GM18870 (cell line): ENCODE measurements around the gene ACVR1C.
"Not testable (repeated sequence)": the region's sequence is repeated elsewhere in the genome, so short reads cannot be mapped to it uniquely, and the experiment has no call there.

ENCODE experiments used
- ATAC-seq: cut with Tn5 transposase; IDR thresholded peaks from one replicate; pipeline ENCODE4 v1.9.1; 2021; ENCODE audit warnings: moderate library complexity; ENCODE audit not compliant: unreplicated experiment

Gene ACVR1C

GRCh38 chr2:157587576-157587975 is 41.1 kb downstream of the ACVR1C start:
- no peak for ATAC-seq

- ATAC-seq: no peak
These were observed 54.5 kb downstream of the ACVR1C start for GRCh38 chr2:157574165-157574564.

- no peak for ATAC-seq
These were observed 55.9 kb downstream of the ACVR1C start for GRCh38 chr2:157572725-157573124.

GRCh38 chr2:157566623-157567022 is 62.0 kb downstream of the ACVR1C start:
- ATAC-seq: not testable (repeated sequence)

- ATAC-seq: not testable (repeated sequence)
These were observed 62.6 kb downstream of the ACVR1C start for GRCh38 chr2:157566113-157566512.

- no peak for ATAC-seq
These were observed 63.1 kb downstream of the ACVR1C start for GRCh38 chr2:157565550-157565949.

- ATAC-seq: no peak
These were observed 68.8 kb downstream of the ACVR1C start for GRCh38 chr2:157559890-157560289.

GRCh38 chr2:157559461-157559860 is 69.2 kb downstream of the ACVR1C start:
- ATAC-seq: no peak

- no peak for ATAC-seq
These were observed 69.6 kb downstream of the ACVR1C start for GRCh38 chr2:157559061-157559460.

- ATAC-seq: no peak
These were observed 70.9 kb downstream of the ACVR1C start for GRCh38 chr2:157557770-157558169.

GRCh38 chr2:157540102-157540501 is 88.6 kb downstream of the ACVR1C start:
- ATAC-seq: no peak

- ATAC-seq: no peak
These were observed 90.6 kb downstream of the ACVR1C start for GRCh38 chr2:157538064-157538463.

- ATAC-seq: no peak
These were observed 91.8 kb downstream of the ACVR1C start for GRCh38 chr2:157536815-157537214.

GRCh38 chr2:157528963-157529751 is 99.5 kb downstream of the ACVR1C start:
- ATAC-seq: no peak

GRCh38 chr2:157526070-157526469 is 102.6 kb downstream of the ACVR1C start:
- ATAC-seq: no peak

GRCh38 chr2:157523270-157524247 is 105.1 kb downstream of the ACVR1C start:
- ATAC-seq: no peak

GRCh38 chr2:157514966-157515365 is 113.7 kb downstream of the ACVR1C start:
- ATAC-seq: not testable (repeated sequence)

- ATAC-seq: no peak
These were observed 118.9 kb downstream of the ACVR1C start for GRCh38 chr2:157509744-157510143.

GRCh38 chr2:157508676-157509075 is 120.0 kb downstream of the ACVR1C start:
- no peak for ATAC-seq

GRCh38 chr2:157506586-157506985 is 122.1 kb downstream of the ACVR1C start:
- ATAC-seq: no peak

GRCh38 chr2:157504623-157505022 is 124.0 kb downstream of the ACVR1C start:
- ATAC-seq: no peak

GRCh38 chr2:157501026-157501425 is 127.6 kb downstream of the ACVR1C start:
- no peak for ATAC-seq
